KMS-11 (cell line): Measurements from ENCODE around the gene CRCP.

Source experiments
- H2AFZ ChIP-seq: fragments of 200-600 bp; sonication (generic); 2 replicates; pipeline ENCODE4 v1.6.1; 2016; ENCODE audit warnings: antibody characterized with exemption, mixed run types, low read depth
- H3K27ac ChIP-seq: fragments of 200-600 bp; sonication (generic); 2 replicates; pipeline ENCODE4 v1.6.1; 2016; ENCODE audit warnings: mild to moderate bottlenecking, mixed run types
- H3K27me3 ChIP-seq: fragments of 200-600 bp; sonication (generic); 2 replicates; pipeline ENCODE4 v1.6.1; 2017; ENCODE audit warnings: mild to moderate bottlenecking, low read depth, mixed run types, moderate library complexity; ENCODE audit not compliant: insufficient read depth
- H3K36me3 ChIP-seq: fragments of 200-600 bp; sonication (generic); 2 replicates; pipeline ENCODE4 v1.6.1; 2017; ENCODE audit warnings: mild to moderate bottlenecking, mixed run types; ENCODE audit not compliant: insufficient read depth
- H3K4me1 ChIP-seq: fragments of 200-600 bp; sonication (generic); 2 replicates; pipeline ENCODE4 v1.6.1; 2016; ENCODE audit warnings: mild to moderate bottlenecking, low read depth, mixed run types; ENCODE audit not compliant: poor library complexity, severe bottlenecking
- H3K4me2 ChIP-seq: fragments of 200-600 bp; sonication (generic); 2 replicates; pipeline ENCODE4 v1.7.0; 2016; ENCODE audit warnings: mild to moderate bottlenecking, mixed run types
- H3K4me3 ChIP-seq: fragments of 200-600 bp; sonication (generic); IDR thresholded peaks from 2 replicates; pipeline ENCODE4 v1.6.1; 2017; ENCODE audit warnings: low read depth, low read length, mixed read lengths; ENCODE audit not compliant: insufficient read depth
- H3K79me2 ChIP-seq: fragments of 200-600 bp; sonication (generic); 2 replicates; pipeline ENCODE4 v1.6.1; 2016; ENCODE audit warnings: low read depth, mixed run types; ENCODE audit not compliant: insufficient read depth
- H3K9ac ChIP-seq: fragments of 200-600 bp; sonication (generic); 2 replicates; pipeline ENCODE4 v1.6.1; 2016; ENCODE audit warnings: mild to moderate bottlenecking, mixed run types
- H4K20me1 ChIP-seq: fragments of 200-600 bp; sonication (generic); 2 replicates; pipeline ENCODE4 v1.6.1; 2016; ENCODE audit warnings: mild to moderate bottlenecking, mixed run types; ENCODE audit not compliant: insufficient read depth
- CTCF ChIP-seq: fragments of 200-600 bp; sonication (generic); conservative IDR thresholded peaks from 2 replicates; pipeline ENCODE4 v1.6.1; 2017; ENCODE audit warnings: low read depth, mild to moderate bottlenecking, antibody characterized with exemption, low read length, moderate library complexity, mixed read lengths

CRCP gene

GRCh38 chr7:66178258-66178657 is 63.6 kb downstream of the CRCP start:
- Histone ChIP-seq H3K27ac (no peak overlapping the region), H3K79me2 (no peaks in the 10 kb centered on the region), H4K20me1 (no peaks in the 10 kb centered on the region), H3K4me2 (no peak overlapping the region), H3K9ac (no peak overlapping the region), H3K36me3 (no peaks in the 10 kb centered on the region), H3K4me3 (no peak overlapping the region), H2AFZ (no peak overlapping the region), H3K4me1 (no peaks in the 10 kb centered on the region), H3K27me3 (no peaks in the 10 kb centered on the region)
- TF ChIP-seq CTCF, result no peak

GRCh38 chr7:66181329-66181728 is 66.7 kb downstream of the CRCP start:
- Histone ChIP-seq H2AFZ (no peak overlapping the region), H3K27me3 (no peaks in the 10 kb centered on the region), H3K4me2 (no peak overlapping the region), H3K4me1 (no peaks in the 10 kb centered on the region), H3K27ac (no peak overlapping the region), H4K20me1 (no peaks in the 10 kb centered on the region), H3K79me2 (no peaks in the 10 kb centered on the region), H3K36me3 (no peaks in the 10 kb centered on the region), H3K9ac (no peak overlapping the region), H3K4me3 (no peak overlapping the region)
- no peak for TF ChIP-seq CTCF

- Histone ChIP-seq H4K20me1 (no peaks in the 10 kb centered on the region), H3K4me3 (no peak overlapping the region), H3K27ac (no peak overlapping the region), H3K4me2 (no peak overlapping the region), H3K27me3 (no peaks in the 10 kb centered on the region), H3K36me3 (no peaks in the 10 kb centered on the region), H2AFZ (no peak overlapping the region), H3K79me2 (no peaks in the 10 kb centered on the region), H3K9ac (no peak overlapping the region), H3K4me1 (peaks cover 1% of the 10 kb centered on the region)
- no peak for TF ChIP-seq CTCF
These were observed 67.2 kb downstream of the CRCP start for GRCh38 chr7:66181845-66182244.

GRCh38 chr7:66182920-66183319 is 68.3 kb downstream of the CRCP start:
- Histone ChIP-seq H3K9ac (no peak overlapping the region), H2AFZ (no peak overlapping the region), H3K27me3 (no peaks in the 10 kb centered on the region), H3K4me2 (no peak overlapping the region), H3K4me1 (peaks cover 5% of the 10 kb centered on the region), H3K79me2 (no peaks in the 10 kb centered on the region), H3K4me3 (no peak overlapping the region), H4K20me1 (no peaks in the 10 kb centered on the region), H3K36me3 (no peaks in the 10 kb centered on the region), H3K27ac (no peak overlapping the region)
- TF ChIP-seq CTCF, result no peak

- Histone ChIP-seq H3K36me3 (no peaks in the 10 kb centered on the region), H2AFZ (no peak overlapping the region), H3K9ac (no peak overlapping the region), H3K4me1 (peaks cover 5% of the 10 kb centered on the region), H3K27me3 (no peaks in the 10 kb centered on the region), H4K20me1 (no peaks in the 10 kb centered on the region), H3K4me2 (no peak overlapping the region), H3K27ac (no peak overlapping the region), H3K79me2 (no peaks in the 10 kb centered on the region), H3K4me3 (no peak overlapping the region)
- no peak for TF ChIP-seq CTCF
These were observed 69.1 kb downstream of the CRCP start for GRCh38 chr7:66183700-66184099.
